GM23338 (cell line): ENCODE results near the gene LDLR.

Source experiments
- CTCF ChIP-seq, 2 experiments: fragments of 200-600 bp in 1 of 2; sonication (generic) in 1 of 2; conservative IDR thresholded peaks; 2 replicates each; pipeline versions ENCODE4 v1.5.1 to v1.6.1; 2016 to 2017; ENCODE audit warnings: antibody characterized with exemption in 2 of 2, low read depth in 2 of 2, mild to moderate bottlenecking in 2 of 2, moderate library complexity in 1 of 2
- EZH2phosphoT487 ChIP-seq: fragments of 200-600 bp; sonication (generic); IDR thresholded peaks from one replicate; pipeline ENCODE4 v1.8.1; 2018; ENCODE audit warnings: antibody characterized with exemption; ENCODE audit not compliant: unreplicated experiment
- POLR2AphosphoS5 ChIP-seq: IDR thresholded peaks from 2 replicates; pipeline ENCODE4 v1.6.1; 2016; ENCODE audit warnings: antibody characterized with exemption, low read depth
- TF ChIP-seq, protein P1 (sequence below): IDR thresholded peaks from 2 replicates; pipeline ENCODE4 v1.6.1; 2016; ENCODE audit warnings: antibody characterized with exemption

DNA sequence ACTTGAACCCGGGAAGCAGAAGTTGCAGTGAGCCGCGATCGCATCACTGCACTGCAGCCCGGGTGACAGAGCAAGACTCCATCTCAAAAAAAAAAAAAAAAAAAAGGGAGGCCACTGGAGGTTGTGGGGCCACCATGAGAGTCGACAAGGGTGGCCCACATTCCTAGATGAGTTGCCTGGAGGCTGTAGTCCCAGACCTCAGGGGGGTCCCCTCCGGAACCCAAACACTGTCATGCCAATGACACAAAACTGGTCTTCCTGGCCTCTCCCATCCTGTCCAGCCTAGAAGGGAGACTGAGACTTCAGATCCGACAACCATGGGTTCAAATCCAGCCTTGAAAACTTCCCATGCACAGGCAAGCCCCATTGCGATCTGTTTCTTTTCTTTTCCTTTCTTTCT, 51.6 kb downstream of the LDLR start:
- TF ChIP-seq CTCF (conservative IDR thresholded peaks at IDR 0.05; ENCODE audit: low read depth in 2 of 2) = no peak
- TF ChIP-seq POLR2AphosphoS5 = no peak
- TF ChIP-seq, protein P1, sequence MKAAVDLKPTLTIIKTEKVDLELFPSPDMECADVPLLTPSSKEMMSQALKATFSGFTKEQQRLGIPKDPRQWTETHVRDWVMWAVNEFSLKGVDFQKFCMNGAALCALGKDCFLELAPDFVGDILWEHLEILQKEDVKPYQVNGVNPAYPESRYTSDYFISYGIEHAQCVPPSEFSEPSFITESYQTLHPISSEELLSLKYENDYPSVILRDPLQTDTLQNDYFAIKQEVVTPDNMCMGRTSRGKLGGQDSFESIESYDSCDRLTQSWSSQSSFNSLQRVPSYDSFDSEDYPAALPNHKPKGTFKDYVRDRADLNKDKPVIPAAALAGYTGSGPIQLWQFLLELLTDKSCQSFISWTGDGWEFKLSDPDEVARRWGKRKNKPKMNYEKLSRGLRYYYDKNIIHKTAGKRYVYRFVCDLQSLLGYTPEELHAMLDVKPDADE = no peak
- TF ChIP-seq EZH2phosphoT487 = no peak
